ENCODE results near the gene ASB12.

ASB12 gene

GRCh38 chrX:64176876-64177275 is 53.5 kb downstream of the ASB12 start:
- no peak for TF ChIP-seq CTCF (IDR thresholded peaks at IDR 0.05; ENCODE audit: unreplicated experiment in 3 of 3)
- Mint-ChIP-seq H3K36me3 (ENCODE audit: low read depth) (no peaks in the 10 kb centered on the region), H3K27ac (no peak overlapping the region), H3K4me3 (no peak overlapping the region), H3K27me3 (ENCODE audit: low read depth) (no peaks in the 10 kb centered on the region), H3K9me3 (no peaks in the 10 kb centered on the region), H3K4me1 (no peaks in the 10 kb centered on the region)

Measured in nephron (organoid).